Spinal cord (tissue), 10 donors: ENCODE measurements around the gene MSI2. TPM values are rescaled to one million over a fixed set of nuclear protein-coding genes. Genes with fewer than 3 reads are reported as not detected.
A peak's percentile ranks its signal among the peaks of the same experiment; 100 is the strongest.

Experiments used
- DNase-seq, 6 donors: peaks; one replicate each; pipeline versions ENCODE4 v3.0.0 to v3.0.0-alpha.2; 2013 to 2015; ENCODE audit warnings: low spot score in 6 of 6, low read depth in 4 of 6
- H3K27ac ChIP-seq: one replicate; pipeline ENCODE4 v1.5.1; 2013; ENCODE audit warnings: low read depth, low read length, control low read depth
- H3K27me3 ChIP-seq: one replicate; pipeline ENCODE4 v1.6.1; 2013; ENCODE audit warnings: low read length; ENCODE audit not compliant: control insufficient read depth, insufficient read depth
- H3K36me3 ChIP-seq: one replicate; pipeline ENCODE4 v1.6.1; 2013; ENCODE audit warnings: low read length; ENCODE audit not compliant: control insufficient read depth, insufficient read depth
- H3K4me1 ChIP-seq: one replicate; pipeline ENCODE4 v1.6.1; 2013; ENCODE audit warnings: low read length; ENCODE audit not compliant: control insufficient read depth, insufficient read depth
- H3K4me3 ChIP-seq: one replicate; pipeline ENCODE4 v1.5.1; 2013; ENCODE audit warnings: low read depth, low read length, control low read depth
- H3K9me3 ChIP-seq: one replicate; pipeline ENCODE4 v1.6.1; 2013; ENCODE audit warnings: low read length; ENCODE audit not compliant: control insufficient read depth, insufficient read depth
- WGBS: methylation state at CpG from one replicate; pipeline ENCODE4 v1.1.5; 2013; ENCODE audit warnings: missing lambda C conversion rate; ENCODE audit not compliant: insufficient coverage; 5-methylcytosine and 5-hydroxymethylcytosine counted together
- long read RNA-seq, 4 donors: transcript quantifications; one replicate each; lab custom pipeline, GENCODE V29; 2026
- polyA plus RNA-seq, 2 donors: library from polyadenylated mRNA; unstranded; fragments of 120-200 nt; gene quantifications; one replicate each; pipeline ENCODE4 v1.2.1, GENCODE V29; 2013; ENCODE audit not compliant: insufficient read length in 2 of 2
- total RNA-seq, 2 donors: library from RNA; depleted of rRNA in 1 of 2; stranded (reverse); fragments of 120-200 nt in 1 of 2; fragments of >200 nt in 1 of 2; gene quantifications; one replicate each; pipeline versions ENCODE4 v1.2.3 to v1.2.4, GENCODE V29; 2013 to 2014
- donor health status: healthy.

MSI2 gene
- total RNA-seq, result 100 to 1,000 TPM in 1 of 2 donors, 10 to 100 TPM in 1; 92.8 to 167 TPM
- 100 to 1,000 TPM in 1 of 2 donors, 10 to 100 TPM in 1; 96.1 to 122 TPM for polyA plus RNA-seq
- long read RNA-seq, donor 1, full-length matches to known transcripts, result 11 of 16 reads
- long read RNA-seq, donor 1, partial matches to known transcripts, result 5 of 16 reads
- long read RNA-seq, donor 1, other reads (novel, unspliced or antisense), result 0 of 16 reads
- long read RNA-seq, donor 2, full-length matches to known transcripts, result 5 of 10 reads
- long read RNA-seq, donor 2, partial matches to known transcripts, result 5 of 10 reads
- long read RNA-seq, donor 2, other reads (novel, unspliced or antisense), result 0 of 10 reads
- long read RNA-seq, donor 3, full-length matches to known transcripts, result 8 of 63 reads
- long read RNA-seq, donor 3, partial matches to known transcripts, result 55 of 63 reads
- long read RNA-seq, donor 3, other reads (novel, unspliced or antisense), result 0 of 63 reads
- long read RNA-seq, donor 4, full-length matches to known transcripts, result 2 of 2 reads
- long read RNA-seq, donor 4, partial matches to known transcripts, result 0 of 2 reads
- long read RNA-seq, donor 4, other reads (novel, unspliced or antisense), result 0 of 2 reads

GRCh38 chr17:57255776-57256681 is at the start of gene MSI2:
Gene MSI2, plus strand, starts transcription at chr17:57256523. Its CDS starts 220 bp downstream, at chr17:57256743.
- peaks cover 3% of the 10 kb centered on the region for H3K36me3 ChIP-seq

GRCh38 chr17:57206928-57207327 is 49.4 kb upstream of the MSI2 start:
- H3K4me3 ChIP-seq, result no peak overlapping the region
- no peak overlapping the region for H3K27ac ChIP-seq
- no peaks in the 10 kb centered on the region for H3K36me3 ChIP-seq
- no peak for DNase-seq
- H3K9me3 ChIP-seq, result peaks cover 11% of the 10 kb centered on the region
- no CpG with 5 or more reads among the region's 1 CpG for WGBS
- H3K27me3 ChIP-seq, result no peaks in the 10 kb centered on the region
- no peaks in the 10 kb centered on the region for H3K4me1 ChIP-seq

More at GRCh38 chr17:57255776-57256681, at the start of gene MSI2:
- H3K9me3 ChIP-seq, result no peaks in the 10 kb centered on the region
- peaks cover 10% of the 10 kb centered on the region for H3K4me1 ChIP-seq
- no peaks in the 10 kb centered on the region for H3K27me3 ChIP-seq
- under 1% methylated on average over 46 of the region's 88 CpGs for WGBS
- DNase-seq, result peak in 5 of 6 donors; percentile 82 to 97 (median 88)
- peak within 1 kb of the TSS; percentile 78 for H3K4me3 ChIP-seq
- peak within 1 kb of the TSS; percentile 88 for H3K27ac ChIP-seq

- no peak for DNase-seq
- H3K9me3 ChIP-seq, result peaks cover 11% of the 10 kb centered on the region
- H3K4me1 ChIP-seq, result no peaks in the 10 kb centered on the region
- no peaks in the 10 kb centered on the region for H3K27me3 ChIP-seq
- 50% methylated on average over 1 of the region's 2 CpGs for WGBS
- H3K27ac ChIP-seq, result no peak overlapping the region
- H3K4me3 ChIP-seq, result no peak overlapping the region
- no peaks in the 10 kb centered on the region for H3K36me3 ChIP-seq
Measured at GRCh38 chr17:57207396-57207795, 48.9 kb upstream of the MSI2 start.

GRCh38 chr17:57210224-57210553 is 46.1 kb upstream of the MSI2 start:
- no peak overlapping the region for H3K4me3 ChIP-seq
- H3K27me3 ChIP-seq, result no peaks in the 10 kb centered on the region
- H3K36me3 ChIP-seq, result no peaks in the 10 kb centered on the region
- DNase-seq, result no peak
- H3K4me1 ChIP-seq, result no peaks in the 10 kb centered on the region
- H3K9me3 ChIP-seq, result peaks cover 11% of the 10 kb centered on the region
- H3K27ac ChIP-seq, result no peak overlapping the region

- 82% methylated on average over 2 of the region's 3 CpGs for WGBS
- Histone ChIP-seq H3K4me1 (no peaks in the 10 kb centered on the region), H3K27me3 (no peaks in the 10 kb centered on the region), H3K36me3 (no peaks in the 10 kb centered on the region), H3K4me3 (no peak overlapping the region), H3K9me3 (peaks cover 11% of the 10 kb centered on the region), H3K27ac (no peak overlapping the region)
- no peak for DNase-seq
Measured at GRCh38 chr17:57210972-57211411, 45.3 kb upstream of the MSI2 start.

- WGBS, result 0% methylated on average over 1 of the region's 4 CpGs
- no peak for DNase-seq
Measured at GRCh38 chr17:57211543-57211942, 44.8 kb upstream of the MSI2 start.

GRCh38 chr17:57213180-57213825 is 43.0 kb upstream of the MSI2 start:
- no peak overlapping the region for H3K27ac ChIP-seq
- H3K4me3 ChIP-seq, result no peak overlapping the region

More at GRCh38 chr17:57211543-57211942, 44.8 kb upstream of the MSI2 start:
- H3K9me3 ChIP-seq, result peaks cover 11% of the 10 kb centered on the region
- no peaks in the 10 kb centered on the region for H3K4me1 ChIP-seq
- H3K4me3 ChIP-seq, result no peak overlapping the region
- H3K27ac ChIP-seq, result no peak overlapping the region
- H3K36me3 ChIP-seq, result no peaks in the 10 kb centered on the region
- H3K27me3 ChIP-seq, result no peaks in the 10 kb centered on the region

GRCh38 chr17:57215317-57215716 is 41.0 kb upstream of the MSI2 start:
- WGBS, result 60% methylated on average over 1 of the region's 8 CpGs
- no peak for DNase-seq
- no peak overlapping the region for H3K27ac ChIP-seq

More at GRCh38 chr17:57213180-57213825, 43.0 kb upstream of the MSI2 start:
- Histone ChIP-seq H3K36me3 (no peaks in the 10 kb centered on the region), H3K9me3 (peaks cover 5% of the 10 kb centered on the region), H3K4me1 (no peaks in the 10 kb centered on the region), H3K27me3 (no peaks in the 10 kb centered on the region)
- DNase-seq, result no peak
- 100% methylated on average over 4 of the region's 5 CpGs for WGBS

More at GRCh38 chr17:57215317-57215716, 41.0 kb upstream of the MSI2 start:
- Histone ChIP-seq H3K9me3 (no peaks in the 10 kb centered on the region), H3K4me3 (no peak overlapping the region), H3K4me1 (no peaks in the 10 kb centered on the region), H3K27me3 (no peaks in the 10 kb centered on the region), H3K36me3 (no peaks in the 10 kb centered on the region)
